ENCODE measurements around the gene ZBTB48. TPM values are rescaled to one million over a fixed set of nuclear protein-coding genes. Genes with fewer than 3 reads are reported as not detected.
"Not testable (repeated sequence)": the region's sequence is repeated elsewhere in the genome, so short reads cannot be mapped to it uniquely, and the experiment has no call there.

ZBTB48 gene
- total and polyA plus RNA-seq, 2 donors from 2014 or later: 27.1 to 45.5 TPM

- intact Hi-C loops (cut with DNase I): no loop called here
- peak overlapping the region in 2 of 3 donors; percentile 35 to 59 for H3K4me3 ChIP-seq (ENCODE audit: low read length in 3 of 3)
- FAIRE-seq (no peak), DNase-seq (peak in 1 of 5 donors; percentile 84)
- no peaks in the 10 kb centered on the region for H3K27me3 ChIP-seq (ENCODE audit: control insufficient read depth, insufficient read depth, low read length)
- peaks cover 0 to 27% (median 24%) of the 10 kb centered on the region in 3 donors for H3K36me3 ChIP-seq (ENCODE audit: control insufficient read depth in 2 of 3, insufficient read depth in 3 of 3, low read length in 3 of 3)
- peak overlapping the region in 1 of 3 donors; percentile 78 for H3K9ac ChIP-seq (ENCODE audit: low read length in 3 of 3)
- H3K9me3 ChIP-seq (ENCODE audit: control insufficient read depth in 2 of 3, insufficient read depth in 1 of 3, low read length in 3 of 3): no peaks in the 10 kb centered on the region
- H3K4me1 ChIP-seq (ENCODE audit: control insufficient read depth in 2 of 3, insufficient read depth in 2 of 3, low read depth in 1 of 3, low read length in 3 of 3): peaks cover 4 to 47% (median 32%) of the 10 kb centered on the region in 3 donors
- peak overlapping the region; percentile 26 to 43 for H3K27ac ChIP-seq (ENCODE audit: low read depth in 2 of 2, low read length in 2 of 2)
- no peak for TF ChIP-seq CTCF (IDR thresholded peaks at IDR 0.05; ENCODE audit: borderline replicate concordance, extremely low read depth, insufficient read depth)
Observed at GRCh38 chr1:6599141-6599975, 19.6 kb downstream of the ZBTB48 start.

GRCh38 chr1:6599991-6600390 is 20.2 kb downstream of the ZBTB48 start:
- H3K9me3 ChIP-seq (ENCODE audit: control insufficient read depth in 2 of 3, insufficient read depth in 1 of 3, low read length in 3 of 3); intact Hi-C loops (cut with DNase I); H3K27me3 ChIP-seq (ENCODE audit: control insufficient read depth, insufficient read depth, low read length); FAIRE-seq; DNase-seq: not testable (repeated sequence)
- Histone ChIP-seq H3K4me3 (ENCODE audit: low read length in 3 of 3) (peak overlapping the region in 2 of 3 donors; percentile 95 to 99), H3K9ac (ENCODE audit: low read length in 3 of 3) (peak overlapping the region in 1 of 3 donors; percentile 93), H3K36me3 (ENCODE audit: control insufficient read depth in 2 of 3, insufficient read depth in 3 of 3, low read length in 3 of 3) (peaks cover 0 to 27% (median 21%) of the 10 kb centered on the region in 3 donors), H3K27ac (ENCODE audit: low read depth in 2 of 2, low read length in 2 of 2) (peak overlapping the region; percentile 98 to 99), H3K4me1 (ENCODE audit: control insufficient read depth in 2 of 3, insufficient read depth in 2 of 3, low read depth in 1 of 3, low read length in 3 of 3) (peaks cover 5 to 47% (median 35%) of the 10 kb centered on the region in 3 donors)

GRCh38 chr1:6600410-6601048 is 20.7 kb downstream of the ZBTB48 start:
- FAIRE-seq (no peak), DNase-seq (peak in 2 of 5 donors; percentile 29 to 65)
- peaks cover 5 to 47% (median 35%) of the 10 kb centered on the region in 3 donors for H3K4me1 ChIP-seq (ENCODE audit: control insufficient read depth in 2 of 3, insufficient read depth in 2 of 3, low read depth in 1 of 3, low read length in 3 of 3)
- peak overlapping the region; percentile 98 to 99 for H3K27ac ChIP-seq (ENCODE audit: low read depth in 2 of 2, low read length in 2 of 2)
- intact Hi-C loops (cut with DNase I): no loop called here
- H3K27me3 ChIP-seq (ENCODE audit: control insufficient read depth, insufficient read depth, low read length): no peaks in the 10 kb centered on the region
- TF ChIP-seq CTCF (IDR thresholded peaks at IDR 0.05; ENCODE audit: borderline replicate concordance, extremely low read depth, insufficient read depth): no peak
- peak overlapping the region; percentile 21 to 93 (median 66) for H3K9ac ChIP-seq (ENCODE audit: low read length in 3 of 3)
- peaks cover 0 to 27% (median 17%) of the 10 kb centered on the region in 3 donors for H3K36me3 ChIP-seq (ENCODE audit: control insufficient read depth in 2 of 3, insufficient read depth in 3 of 3, low read length in 3 of 3)
- no peaks in the 10 kb centered on the region for H3K9me3 ChIP-seq (ENCODE audit: control insufficient read depth in 2 of 3, insufficient read depth in 1 of 3, low read length in 3 of 3)
- H3K4me3 ChIP-seq (ENCODE audit: low read length in 3 of 3): peak overlapping the region; percentile 60 to 99 (median 95)

Measured in kidney (tissue), 14 donors.